Fibroblast of lung (primary cell): ENCODE data around the gene CHCHD10. TPM values are rescaled to one million over a fixed set of nuclear protein-coding genes. Genes with fewer than 3 reads are reported as not detected.
A peak's percentile ranks its signal among the peaks of the same experiment; 100 is the strongest.

ENCODE experiments used
- DNase-seq, 2 donors: peaks; one replicate each; pipeline versions ENCODE4 v3.0.0 to v3.0.0-alpha.2; 2010; ENCODE audit warnings: low read depth in 2 of 2
- H2AFZ ChIP-seq: 2 replicates; pipeline ENCODE4 v1.5.1; 2012; ENCODE audit warnings: low read length, control low read depth, inconsistent platforms
- H3K27ac ChIP-seq: 2 replicates; pipeline ENCODE4 v1.5.1; 2011; ENCODE audit warnings: low read length, control low read depth; ENCODE audit not compliant: insufficient read depth
- H3K27me3 ChIP-seq: 2 replicates; pipeline ENCODE4 v1.5.1; 2011; ENCODE audit warnings: mild to moderate bottlenecking, low read length; ENCODE audit not compliant: control insufficient read depth, insufficient read depth
- H3K36me3 ChIP-seq: 2 replicates; pipeline ENCODE4 v1.5.1; 2011; ENCODE audit warnings: low read length; ENCODE audit not compliant: control insufficient read depth, insufficient read depth
- H3K4me1 ChIP-seq: 2 replicates; pipeline ENCODE4 v1.5.1; 2011; ENCODE audit warnings: low read length; ENCODE audit not compliant: control insufficient read depth, insufficient read depth; ENCODE audit errors: extremely low read depth
- H3K4me2 ChIP-seq: 2 replicates; pipeline ENCODE4 v1.5.1; 2011; ENCODE audit warnings: low read length, control low read depth; ENCODE audit not compliant: insufficient read depth; ENCODE audit errors: extremely low read depth
- H3K4me3 ChIP-seq, 4 experiments: fragments of 200-600 bp in 1 of 4; sonication (generic) in 1 of 4; replicated peaks in 1 of 4; 2 replicates each; pipeline ENCODE4 v1.5.1; 2011 to 2016; ENCODE audit warnings: low read length in 4 of 4, low read depth in 3 of 4, mild to moderate bottlenecking in 3 of 4, control low read depth in 2 of 4, inconsistent platforms in 1 of 4, mixed read lengths in 1 of 4; ENCODE audit not compliant: insufficient read depth in 1 of 4; ENCODE audit errors: control extremely low read depth in 1 of 4
- H3K79me2 ChIP-seq: 2 replicates; pipeline ENCODE4 v1.5.1; 2012; ENCODE audit warnings: mild to moderate bottlenecking, low read length, inconsistent platforms; ENCODE audit not compliant: control insufficient read depth, insufficient read depth
- H3K9ac ChIP-seq: 2 replicates; pipeline ENCODE4 v1.5.1; 2011; ENCODE audit warnings: mild to moderate bottlenecking, low read length, control low read depth; ENCODE audit not compliant: insufficient read depth
- H3K9me3 ChIP-seq: 2 replicates; pipeline ENCODE4 v1.5.1; 2012; ENCODE audit warnings: low read depth, low read length; ENCODE audit not compliant: control insufficient read depth, insufficient read depth
- H4K20me1 ChIP-seq: 2 replicates; pipeline ENCODE4 v1.5.1; 2011; ENCODE audit warnings: low read length; ENCODE audit not compliant: control insufficient read depth, insufficient read depth; ENCODE audit errors: extremely low read depth
- EZH2 ChIP-seq: IDR thresholded peaks from 2 replicates; pipeline ENCODE4 v1.5.1; 2012; ENCODE audit warnings: low read length, control low read depth, mild to moderate bottlenecking; ENCODE audit errors: missing control alignments
- polyA plus RNA-seq, 2 donors: library from polyadenylated mRNA; depleted of rRNA in 1 of 2; stranded (reverse) in 1 of 2; unstranded in 1 of 2; fragments of >200 nt; gene quantifications; 2 replicates each; pipeline ENCODE4 v1.2.1, GENCODE V29; 2011 to 2012; ENCODE audit warnings: missing spikeins in 1 of 2
- total RNA-seq: library from RNA; depleted of rRNA; stranded (reverse); fragments of >200 nt; gene quantifications from 2 replicates; pipeline ENCODE4 v1.2.1, GENCODE V29; 2014
- TF ChIP-seq, protein P1 (sequence below), 2 donors: IDR thresholded peaks in 1 of 2; conservative IDR thresholded peaks in 1 of 2; 1 replicate in 1 of 2; 2 replicates in 1 of 2; pipeline ENCODE4 v1.5.1; 2011 to 2012; ENCODE audit warnings: low read length in 2 of 2, control low read depth in 1 of 2, inconsistent platforms in 1 of 2, low read depth in 1 of 2, mild to moderate bottlenecking in 1 of 2

The CHCHD10 gene
- total and polyA plus RNA-seq, 2 donors (not counting 1 experiment from before 2014, with no cell fraction given) = 5.4 to 11.4 TPM

DNA sequence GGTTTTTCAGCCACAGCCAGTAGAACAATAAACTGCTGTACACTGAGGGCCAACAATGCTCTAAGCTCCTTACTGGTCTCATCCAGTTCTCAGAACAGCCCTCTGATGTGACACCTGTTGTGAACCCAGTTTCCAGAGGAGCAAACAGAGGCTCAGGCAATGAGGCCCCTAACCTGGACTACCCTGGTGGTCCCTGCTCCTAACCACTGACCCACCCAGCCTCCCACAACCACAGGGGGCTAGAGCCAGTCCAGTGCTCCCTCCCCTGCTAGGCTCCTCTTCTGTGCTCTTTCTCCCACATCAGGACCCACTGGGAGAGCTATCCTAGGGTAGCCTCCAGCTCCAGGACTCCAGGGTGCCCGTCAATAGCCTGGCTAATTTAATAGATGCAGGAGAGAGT lies 14.9 kb upstream of the CHCHD10 start:
- Histone ChIP-seq H3K9ac (no peak overlapping the region), H2AFZ (no peak overlapping the region), H3K4me2 (no peak overlapping the region), H3K36me3 (no peaks in the 10 kb centered on the region), H3K4me1 (peaks cover 7% of the 10 kb centered on the region), H3K79me2 (peaks cover 5% of the 10 kb centered on the region), H4K20me1 (no peaks in the 10 kb centered on the region), H3K9me3 (no peaks in the 10 kb centered on the region), H3K27me3 (no peaks in the 10 kb centered on the region), H3K27ac (no peak overlapping the region), H3K4me3 (no peak overlapping the region)
- DNase-seq = no peak
- TF ChIP-seq, protein P1, sequence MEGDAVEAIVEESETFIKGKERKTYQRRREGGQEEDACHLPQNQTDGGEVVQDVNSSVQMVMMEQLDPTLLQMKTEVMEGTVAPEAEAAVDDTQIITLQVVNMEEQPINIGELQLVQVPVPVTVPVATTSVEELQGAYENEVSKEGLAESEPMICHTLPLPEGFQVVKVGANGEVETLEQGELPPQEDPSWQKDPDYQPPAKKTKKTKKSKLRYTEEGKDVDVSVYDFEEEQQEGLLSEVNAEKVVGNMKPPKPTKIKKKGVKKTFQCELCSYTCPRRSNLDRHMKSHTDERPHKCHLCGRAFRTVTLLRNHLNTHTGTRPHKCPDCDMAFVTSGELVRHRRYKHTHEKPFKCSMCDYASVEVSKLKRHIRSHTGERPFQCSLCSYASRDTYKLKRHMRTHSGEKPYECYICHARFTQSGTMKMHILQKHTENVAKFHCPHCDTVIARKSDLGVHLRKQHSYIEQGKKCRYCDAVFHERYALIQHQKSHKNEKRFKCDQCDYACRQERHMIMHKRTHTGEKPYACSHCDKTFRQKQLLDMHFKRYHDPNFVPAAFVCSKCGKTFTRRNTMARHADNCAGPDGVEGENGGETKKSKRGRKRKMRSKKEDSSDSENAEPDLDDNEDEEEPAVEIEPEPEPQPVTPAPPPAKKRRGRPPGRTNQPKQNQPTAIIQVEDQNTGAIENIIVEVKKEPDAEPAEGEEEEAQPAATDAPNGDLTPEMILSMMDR (conservative IDR thresholded peaks at IDR 0.05 in 1 of 2, IDR thresholded peaks at IDR 0.05 in 1 of 2; ENCODE audit: low read depth in 1 of 2, low read length in 2 of 2) = no peak
- TF ChIP-seq EZH2 = no peak

DNA sequence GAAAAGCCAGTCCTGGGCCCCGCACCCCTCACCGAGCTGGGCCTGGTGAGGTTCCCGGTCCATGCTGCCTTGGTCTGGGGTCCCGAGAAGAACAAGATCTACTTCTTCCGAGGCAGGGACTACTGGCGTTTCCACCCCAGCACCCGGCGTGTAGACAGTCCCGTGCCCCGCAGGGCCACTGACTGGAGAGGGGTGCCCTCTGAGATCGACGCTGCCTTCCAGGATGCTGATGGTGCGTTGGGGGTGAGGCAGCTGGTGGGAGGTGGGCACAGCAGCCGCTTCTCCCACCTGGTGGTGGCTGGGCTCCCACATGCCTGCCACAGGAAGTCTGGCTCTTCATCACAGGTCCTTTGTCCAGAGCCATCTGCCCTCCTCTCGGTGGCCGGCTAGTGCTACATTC lies 14.5 kb upstream of the CHCHD10 start:
- no peaks in the 10 kb centered on the region for H3K27me3 ChIP-seq
- H4K20me1 ChIP-seq = no peaks in the 10 kb centered on the region
- no peak for DNase-seq
- no peak overlapping the region for H3K4me3 ChIP-seq
- no peak overlapping the region for H3K9ac ChIP-seq
- no peak overlapping the region for H3K4me2 ChIP-seq
- H3K36me3 ChIP-seq = no peaks in the 10 kb centered on the region
- TF ChIP-seq, protein P1 (conservative IDR thresholded peaks at IDR 0.05 in 1 of 2, IDR thresholded peaks at IDR 0.05 in 1 of 2; ENCODE audit: low read depth in 1 of 2, low read length in 2 of 2) = no peak
- TF ChIP-seq EZH2 = no peak
- peaks cover under 1% of the 10 kb centered on the region for H3K79me2 ChIP-seq
- H3K4me1 ChIP-seq = peaks cover 7% of the 10 kb centered on the region
- no peaks in the 10 kb centered on the region for H3K9me3 ChIP-seq
- no peak overlapping the region for H3K27ac ChIP-seq
- no peak overlapping the region for H2AFZ ChIP-seq

DNA sequence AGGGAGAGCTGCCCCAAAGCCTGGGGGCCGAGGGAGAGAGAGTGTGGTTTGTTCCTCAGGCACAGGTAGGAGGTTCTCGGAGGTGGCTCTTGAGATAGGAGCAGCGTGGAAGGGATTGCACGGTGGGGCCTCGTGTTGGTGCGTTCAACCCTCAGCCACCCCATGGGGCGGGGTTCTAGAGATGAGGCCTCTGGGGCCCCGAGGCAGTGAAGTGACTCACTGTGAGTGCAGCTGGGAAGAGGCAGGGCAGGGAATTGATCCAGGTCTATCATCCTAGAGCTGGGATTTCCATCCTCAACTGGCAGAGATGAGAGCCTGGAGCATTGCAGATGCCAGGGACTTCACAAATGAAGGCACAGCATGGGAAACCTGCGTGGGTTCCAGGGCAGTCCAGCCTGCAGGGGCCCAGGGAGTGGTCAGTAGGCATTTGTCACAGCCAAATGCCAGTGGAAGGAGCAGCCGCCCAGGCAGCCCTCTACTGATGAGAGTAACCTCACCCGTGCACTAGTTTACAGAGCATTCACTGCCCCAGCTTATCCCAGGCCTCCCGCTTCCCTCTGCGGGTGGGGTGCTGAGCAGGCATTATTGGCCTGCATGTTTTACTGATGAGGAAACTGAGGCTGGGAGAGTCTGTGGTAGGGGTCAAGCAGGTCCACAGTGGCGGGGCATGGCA lies 13.9 kb upstream of the CHCHD10 start:
- Histone ChIP-seq H3K27me3 (no peaks in the 10 kb centered on the region), H3K4me1 (peaks cover 7% of the 10 kb centered on the region), H3K4me2 (no peak overlapping the region), H3K36me3 (no peaks in the 10 kb centered on the region), H3K9ac (no peak overlapping the region), H3K27ac (no peak overlapping the region), H4K20me1 (no peaks in the 10 kb centered on the region), H3K4me3 (no peak overlapping the region), H3K79me2 (no peaks in the 10 kb centered on the region), H3K9me3 (no peaks in the 10 kb centered on the region), H2AFZ (no peak overlapping the region)
- TF ChIP-seq, protein P1 (conservative IDR thresholded peaks at IDR 0.05 in 1 of 2, IDR thresholded peaks at IDR 0.05 in 1 of 2; ENCODE audit: low read depth in 1 of 2, low read length in 2 of 2) = no peak
- TF ChIP-seq EZH2 = no peak
- DNase-seq = peak; percentile 52 to 59
